NCI-H2107 (cell line): Measurements from ENCODE around the gene SFT2D3.

Experiments
- DNase-seq: peaks from one replicate; lab custom pipeline; 2025; lab: John Stamatoyannopoulos, UW

The SFT2D3 gene

GRCh38 chr2:127707890-127708648 lies 6.8 kb downstream of the SFT2D3 start:
- DNase-seq: no peak

GRCh38 chr2:127709336-127709735 lies 8.0 kb downstream of the SFT2D3 start:
- DNase-seq: no peak

- DNase-seq: no peak
Measured at GRCh38 chr2:127712999-127713398, 11.7 kb downstream of the SFT2D3 start.

- no peak for DNase-seq
Measured at GRCh38 chr2:127713562-127713961, 12.3 kb downstream of the SFT2D3 start.

- no peak for DNase-seq
Measured at GRCh38 chr2:127715778-127716449, 14.6 kb downstream of the SFT2D3 start.

GRCh38 chr2:127718271-127718670 lies 17.0 kb downstream of the SFT2D3 start:
- no peak for DNase-seq

GRCh38 chr2:127719301-127720218 lies 18.3 kb downstream of the SFT2D3 start:
- DNase-seq: no peak

DNA sequence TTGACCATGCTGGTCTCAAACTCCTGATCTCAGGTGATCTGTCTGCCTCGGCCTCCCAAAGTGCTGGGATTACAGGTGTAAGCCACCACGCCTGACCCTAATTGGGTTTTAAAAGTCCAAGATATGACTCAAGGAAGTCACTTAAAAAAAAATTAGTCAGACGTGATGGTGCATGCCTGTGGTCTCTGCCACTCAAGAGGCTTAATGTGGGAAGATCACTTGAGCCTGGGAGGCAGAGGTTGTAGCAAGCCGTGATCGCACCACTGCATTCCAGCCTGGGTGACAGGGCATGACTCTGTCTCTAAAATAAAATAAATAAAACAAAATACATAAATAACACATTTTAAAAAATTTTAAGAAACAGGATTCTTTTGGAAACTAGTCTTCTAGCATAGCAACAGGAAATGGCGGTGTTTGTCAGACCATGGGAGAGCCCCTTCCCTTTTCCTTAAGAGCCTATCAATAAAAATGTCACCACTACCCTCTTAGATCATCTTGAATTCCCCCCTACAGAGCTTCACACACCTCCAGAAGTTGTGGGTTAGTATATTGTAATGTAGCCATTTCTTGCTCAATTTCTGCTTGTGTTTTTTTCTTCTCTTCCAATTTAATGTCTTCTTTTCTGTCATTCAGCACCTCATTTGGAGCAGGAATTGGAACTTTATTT lies 20.1 kb downstream of the SFT2D3 start:
- DNase-seq: no peak

GRCh38 chr2:127721978-127722355 lies 20.7 kb downstream of the SFT2D3 start:
- no peak for DNase-seq

- DNase-seq: no peak
Measured at GRCh38 chr2:127722807-127723206, 21.5 kb downstream of the SFT2D3 start.

- no peak for DNase-seq
Measured at GRCh38 chr2:127726158-127726880, 25.0 kb downstream of the SFT2D3 start.

- no peak for DNase-seq
Measured at GRCh38 chr2:127733113-127733815, 32.0 kb downstream of the SFT2D3 start.

DNA sequence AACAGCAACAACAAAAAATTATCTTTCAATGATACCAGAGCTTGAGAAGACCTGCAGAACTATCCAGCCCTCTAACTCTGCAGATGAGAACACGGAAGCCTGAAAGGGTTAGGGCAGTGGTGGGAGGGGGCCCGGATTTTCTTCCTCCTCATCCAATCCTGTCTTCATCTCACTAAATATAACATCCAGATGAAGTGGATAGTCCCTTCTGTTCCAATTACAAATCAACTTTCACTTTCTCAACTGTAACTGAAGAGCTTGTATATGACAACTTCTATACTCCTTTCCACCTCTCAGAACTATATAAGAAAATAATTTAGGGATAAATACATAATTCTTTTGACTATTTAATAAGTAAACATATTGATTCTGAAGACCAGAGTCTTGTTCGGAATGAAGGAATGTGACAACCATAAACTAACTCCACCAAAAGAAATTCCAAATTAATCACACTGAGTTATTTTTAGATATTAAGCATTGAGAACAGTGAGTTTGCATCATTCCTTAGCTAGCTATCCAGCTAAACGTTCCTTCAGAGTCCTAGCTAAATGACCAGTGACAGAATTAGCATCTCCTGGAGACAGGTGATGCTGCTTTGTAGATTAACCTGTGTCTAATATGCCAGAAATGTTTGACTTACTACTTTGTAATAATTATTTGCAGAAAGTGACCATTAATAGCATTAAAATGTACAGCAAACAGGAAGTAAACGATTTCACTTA lies 32.7 kb downstream of the SFT2D3 start:
- DNase-seq: no peak

DNA sequence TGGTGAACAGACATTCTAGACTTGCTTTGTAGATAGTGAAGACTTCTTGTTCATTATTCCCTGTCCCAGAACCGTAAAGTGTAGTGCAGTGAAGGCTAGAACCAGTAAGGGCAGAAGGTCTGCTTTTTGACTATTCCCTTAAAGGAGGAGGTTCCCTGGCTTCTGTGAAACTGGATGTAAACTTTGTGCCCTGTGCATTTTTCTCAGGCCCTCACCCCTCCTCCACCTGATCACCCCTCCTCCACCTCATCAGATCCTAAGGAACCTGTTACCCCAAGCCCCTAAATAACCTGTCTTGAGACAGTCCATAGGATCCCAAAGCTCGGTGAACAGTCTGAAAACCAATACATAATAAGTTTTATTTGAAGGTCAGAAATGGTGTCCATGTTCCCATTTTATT lies 33.7 kb downstream of the SFT2D3 start:
- no peak for DNase-seq

DNA sequence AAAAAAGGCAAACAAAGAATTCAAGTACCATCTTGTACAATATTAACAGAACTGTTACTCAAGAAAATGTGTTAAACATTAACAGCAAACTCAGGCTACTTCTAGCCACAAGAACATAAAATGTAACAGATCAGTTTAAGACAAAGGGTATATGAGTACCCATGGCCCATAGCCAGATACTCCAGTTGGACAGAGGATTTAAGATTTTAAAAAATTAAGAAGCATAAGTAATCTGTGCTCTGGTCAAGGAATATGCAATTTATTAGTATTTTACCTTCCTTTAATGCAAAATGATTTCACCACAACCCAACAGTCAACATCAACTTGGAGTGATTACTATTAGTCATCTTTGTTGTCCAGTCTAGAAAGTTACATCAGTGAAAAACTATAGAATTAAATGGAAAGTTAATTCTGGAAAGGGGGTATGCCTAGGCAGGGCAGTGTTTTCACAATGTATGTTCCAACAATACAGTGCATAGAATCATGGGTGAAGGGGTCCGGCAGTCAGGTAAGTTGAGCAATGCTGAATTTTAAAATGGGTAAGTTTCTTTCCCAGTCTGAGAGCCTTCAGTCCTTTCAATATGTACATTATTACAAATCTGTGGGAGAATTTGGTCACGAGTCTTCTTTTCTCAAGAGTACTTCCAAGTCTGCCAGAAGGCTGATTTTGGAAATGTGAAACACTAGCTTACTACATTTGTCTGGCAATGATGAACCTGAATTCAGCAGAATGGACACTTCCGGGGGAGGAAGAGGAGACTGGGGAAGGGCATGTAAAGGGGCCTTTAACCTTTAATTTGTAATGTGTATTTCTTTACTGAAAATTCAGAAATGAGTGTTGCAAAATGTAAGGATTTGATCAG lies 34.5 kb downstream of the SFT2D3 start:
- no peak for DNase-seq

- DNase-seq: no peak
Measured at GRCh38 chr2:127737892-127738291, 36.6 kb downstream of the SFT2D3 start.

DNA sequence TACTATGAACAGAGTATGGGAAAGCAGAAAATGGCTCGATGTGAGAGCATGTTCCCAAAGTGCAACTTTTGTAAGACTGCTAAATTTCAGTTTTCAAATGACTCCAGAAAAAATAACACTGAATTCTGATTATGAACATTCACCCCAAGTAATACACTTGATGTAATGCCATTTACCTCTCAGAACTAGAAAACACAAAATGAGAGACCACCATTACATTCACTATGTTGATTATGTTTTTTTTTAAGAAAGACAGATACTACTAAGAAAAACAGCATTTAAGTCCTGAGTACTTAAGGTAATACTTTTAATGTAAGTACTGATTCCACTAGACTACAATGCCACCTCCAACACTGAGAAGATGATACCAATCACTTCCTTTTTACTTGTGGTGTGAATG lies 38.5 kb downstream of the SFT2D3 start:
- no peak for DNase-seq

GRCh38 chr2:127740665-127741288 lies 39.5 kb downstream of the SFT2D3 start:
- DNase-seq: no peak
